Activated B cell treated with CpG ODN at 0.5 μM for 24 hours (primary cell): ENCODE results near the gene PMEL. TPM values are rescaled to one million over a fixed set of nuclear protein-coding genes. Genes with fewer than 3 reads are reported as not detected.
"Not testable (repeated sequence)": the region's sequence is repeated elsewhere in the genome, so short reads cannot be mapped to it uniquely, and the experiment has no call there.

ENCODE experiments used
- ATAC-seq: fragments of 200-7000 bp; cut with Tn5 transposase; one replicate; pipeline ENCODE4 v1.10.0; 2021; ENCODE audit warnings: low read depth, mild to moderate bottlenecking, moderate library complexity
- CTCF ChIA-PET: fragments of 350-600 bp; sonication (Branson Sonifier 250); formaldehyde crosslinking; loops from one replicate; lab custom pipeline; 2021; ENCODE audit warnings: antibody characterized with exemption; lab: Charles Lee
- POLR2A ChIA-PET: fragments of 350-600 bp; sonication (Branson Sonifier 250); formaldehyde crosslinking; loops from one replicate; lab custom pipeline; 2021; ENCODE audit warnings: antibody characterized with exemption; lab: Charles Lee
- DNase-seq: peaks from one replicate; pipeline ENCODE4 v3.0.0; 2022
- H3K27ac Mint-ChIP-seq: one replicate; pipeline ENCODE4 v1.8.0; 2020; ENCODE audit warnings: mixed read lengths
- H3K27me3 Mint-ChIP-seq: one replicate; pipeline ENCODE4 v1.8.0; 2021; ENCODE audit warnings: mixed read lengths
- H3K36me3 Mint-ChIP-seq: one replicate; pipeline ENCODE4 v1.8.0; 2021; ENCODE audit warnings: low read depth, mixed read lengths
- H3K4me1 Mint-ChIP-seq: one replicate; pipeline ENCODE4 v1.8.0; 2021; ENCODE audit warnings: mixed read lengths
- H3K4me3 Mint-ChIP-seq: one replicate; pipeline ENCODE4 v1.8.0; 2020; ENCODE audit warnings: mild to moderate bottlenecking, mixed read lengths
- H3K9me3 Mint-ChIP-seq: one replicate; pipeline ENCODE4 v1.8.0; 2020; ENCODE audit warnings: mixed read lengths
- CTCF ChIP-seq: fragments of 200-600 bp; IDR thresholded peaks from one replicate; pipeline ENCODE4 v1.8.0; 2022; ENCODE audit warnings: antibody characterized with exemption, mild to moderate bottlenecking
- intact Hi-C: fragments of 100-400 bp; cut with micrococcal nuclease; formaldehyde crosslinking; loops from one replicate; pipeline ENCODE4 v1.15.1; 2024
- total RNA-seq: library from RNA; stranded (reverse); gene quantifications from 2 replicates; pipeline ENCODE4 v1.2.3, GENCODE V29; 2022

The PMEL gene
- total RNA-seq, 1 donor from 2014 or later = not detected

- DNase-seq = no peak
- peak; percentile 0 for ATAC-seq
- no peak for TF ChIP-seq CTCF
- Mint-ChIP-seq H3K36me3 (peaks cover 42% of the 10 kb centered on the region), H3K27ac (peak overlapping the region; percentile 98), H3K27me3 (no peaks in the 10 kb centered on the region), H3K9me3 (no peaks in the 10 kb centered on the region), H3K4me3 (peak overlapping the region; percentile 98), H3K4me1 (peaks cover 63% of the 10 kb centered on the region)
- intact Hi-C loops = loop anchor here (5.0 kb wide), 3 partner anchors 176 to 296 kb away; partner anchors contain the start of genes NABP2, PA2G4 and RNF41
- CTCF ChIA-PET = interaction anchor here (0.8 to 3.4 kb wide), 14 partner anchors 10 to 187 kb away, joined by 3 to 43 read pairs (median 4); partner anchors contain the start of genes DNAJC14, ORMDL2, PA2G4 and SARNP
- POLR2A ChIA-PET = interaction anchor here (0.5 to 6.8 kb wide), 14 partner anchors 10 to 780 kb away, joined by 3 to 70 read pairs (median 4); partner anchors contain the start of genes DNAJC14, ORMDL2, RAB5B and SARNP
Observed at GRCh38 chr12:55925870-55926737, 39.7 kb downstream of the PMEL start.

GRCh38 chr12:55925371-55925770 lies 40.5 kb downstream of the PMEL start:
- Mint-ChIP-seq H3K27ac (peak overlapping the region; percentile 98), H3K27me3 (no peaks in the 10 kb centered on the region), H3K9me3 (no peaks in the 10 kb centered on the region), H3K4me1 (peaks cover 58% of the 10 kb centered on the region), H3K36me3 (peaks cover 45% of the 10 kb centered on the region), H3K4me3 (peak overlapping the region; percentile 98)
- ChIA-PET CTCF (interaction anchor here (1.0 to 3.4 kb wide), 6 partner anchors 12 to 96 kb away, joined by 3 to 43 read pairs (median 4); partner anchors contain the start of gene DNAJC14), POLR2A (interaction anchor here (0.5 to 4.6 kb wide), 4 partner anchors 14 to 95 kb away, joined by 3 to 70 read pairs (median 40); partner anchors contain the start of genes DNAJC14 and RAB5B)
- intact Hi-C loops = loop anchor here (5.0 kb wide), 3 partner anchors 177 to 297 kb away; partner anchors contain the start of genes NABP2, PA2G4 and RNF41
- TF ChIP-seq CTCF = no peak
- ATAC-seq (no peak), DNase-seq (no peak)

- CTCF ChIA-PET = not testable (repeated sequence)
Observed at GRCh38 chr12:55923648-55924047, 42.2 kb downstream of the PMEL start.

GRCh38 chr12:55922126-55922525 lies 43.7 kb downstream of the PMEL start:
- no peaks in the 10 kb centered on the region for H3K9me3 Mint-ChIP-seq
- POLR2A ChIA-PET = interaction anchor here (0.6 to 0.7 kb wide), 2 partner anchors 119 to 734 kb away, joined by 3 read pairs; partner anchors contain the start of gene RPS26
- intact Hi-C loops = no loop called here
- no peak overlapping the region for H3K4me3 Mint-ChIP-seq
- ATAC-seq (no peak), DNase-seq (no peak)
- peaks cover 32% of the 10 kb centered on the region for H3K4me1 Mint-ChIP-seq
- TF ChIP-seq CTCF = no peak
- peak overlapping the region; percentile 18 for H3K27ac Mint-ChIP-seq
- H3K36me3 Mint-ChIP-seq = peaks cover 43% of the 10 kb centered on the region
- CTCF ChIA-PET = no interaction called here
- H3K27me3 Mint-ChIP-seq = no peaks in the 10 kb centered on the region

More at GRCh38 chr12:55923648-55924047, 42.2 kb downstream of the PMEL start:
- Mint-ChIP-seq H3K4me1 (peaks cover 41% of the 10 kb centered on the region), H3K36me3 (peaks cover 47% of the 10 kb centered on the region)
- ATAC-seq, H3K4me3 Mint-ChIP-seq, H3K27ac Mint-ChIP-seq, intact Hi-C loops, DNase-seq, H3K27me3 Mint-ChIP-seq, H3K9me3 Mint-ChIP-seq: not testable (repeated sequence)
- POLR2A ChIA-PET = interaction anchor here (0.7 kb wide), 1 partner anchor 11 kb away, joined by 3 read pairs; no protein-coding TSS in a partner anchor

- DNase-seq, CTCF ChIA-PET, H3K27ac Mint-ChIP-seq, intact Hi-C loops, H3K27me3 Mint-ChIP-seq, H3K9me3 Mint-ChIP-seq, H3K4me3 Mint-ChIP-seq, ATAC-seq, POLR2A ChIA-PET: not testable (repeated sequence)
- Mint-ChIP-seq H3K4me1 (peaks cover 24% of the 10 kb centered on the region), H3K36me3 (peaks cover 46% of the 10 kb centered on the region)
Observed at GRCh38 chr12:55919032-55919431, 46.8 kb downstream of the PMEL start.
